A549 (cell line): Measurements from ENCODE around the gene TNP1. TPM values are rescaled to one million over a fixed set of nuclear protein-coding genes. Genes with fewer than 3 reads are reported as not detected.

ENCODE experiments used
- ATAC-seq, 2 experiments: fragments of 200-7000 bp in 1 of 2; fragments of >200 bp in 1 of 2; cut with Nextera tagmentation in 1 of 2; cut with Tn5 transposase in 1 of 2; 3 replicates each; pipeline versions ENCODE4 v1.8.0 to v1.9.1; 2018 to 2020; ENCODE audit warnings: mild to moderate bottlenecking in 1 of 2, moderate library complexity in 1 of 2
- CTCF ChIA-PET: fragments of 300-600 bp; sonication (Branson Sonifier 250); formaldehyde crosslinking; extraction: SDS; loops from one replicate; lab custom pipeline; 2021; ENCODE audit warnings: antibody characterized with exemption, inconsistent platforms; lab: Yijun Ruan, JAX
- POLR2A ChIA-PET: fragments of 350-600 bp; formaldehyde crosslinking; extraction: SDS; loops from one replicate; lab custom pipeline; 2021; ENCODE audit warnings: antibody characterized with exemption, inconsistent platforms; lab: Yijun Ruan, JAX
- DNase-seq, 2 experiments: peaks; one replicate each; pipeline versions ENCODE4 v3.0.0 to v3.0.0-alpha.2; 2011 to 2016; ENCODE audit warnings: low read depth in 1 of 2, low spot score in 1 of 2
- FAIRE-seq: peaks from 2 replicates; lab custom pipeline; 2011; peaks lifted over from hg19 to GRCh38; lab: Jason Lieb, UNC
- H3K27ac ChIP-seq, 2 experiments: fragments of >200 bp; sonication (Bioruptor Twin); formaldehyde crosslinking; 3 replicates each; pipeline ENCODE4 v1.5.1; 2016 to 2017
- H3K4me1 ChIP-seq: fragments of >200 bp; sonication (Bioruptor Twin); formaldehyde crosslinking; 3 replicates; pipeline ENCODE4 v1.6.1; 2016
- H3K4me2 ChIP-seq: fragments of >200 bp; sonication (Bioruptor Twin); formaldehyde crosslinking; 3 replicates; pipeline ENCODE4 v1.6.1; 2016
- H3K4me3 ChIP-seq: fragments of >200 bp; sonication (Bioruptor Twin); formaldehyde crosslinking; 3 replicates; pipeline ENCODE4 v1.5.1; 2016
- H3K9me3 ChIP-seq: fragments of >200 bp; sonication (Bioruptor Twin); formaldehyde crosslinking; 3 replicates; pipeline ENCODE4 v1.6.1; 2016
- ATOH8 ChIP-seq: fragments of 250-450 bp; sonication (Bioruptor Pico); IDR thresholded peaks from 2 replicates; pipeline ENCODE4 v1.5.0; 2020; ENCODE audit warnings: low read depth, mild to moderate bottlenecking, moderate library complexity
- BCL3 ChIP-seq: fragments of >200 bp; sonication (Bioruptor Twin); formaldehyde crosslinking; IDR thresholded peaks from 3 replicates; pipeline ENCODE4 v1.6.1; 2016
- BHLHE40 ChIP-seq: IDR thresholded peaks from 2 replicates; pipeline ENCODE4 v1.6.1; 2012; ENCODE audit warnings: low read depth, low read length, inconsistent platforms
- CBX2 ChIP-seq: fragments of 200-600 bp; sonication (generic); IDR thresholded peaks from 2 replicates; pipeline ENCODE4 v1.6.1; 2016; ENCODE audit warnings: low read depth, mild to moderate bottlenecking, borderline replicate concordance
- CBX8 ChIP-seq: fragments of 200-600 bp; sonication (generic); IDR thresholded peaks from 2 replicates; pipeline ENCODE4 v1.6.1; 2016
- CHD2 ChIP-seq: fragments of 150-350 bp; IDR thresholded peaks from 2 replicates; pipeline ENCODE4 v1.6.1; 2014; ENCODE audit warnings: low read length; ENCODE audit not compliant: partially characterized antibody
- E2F6 ChIP-seq: IDR thresholded peaks from 2 replicates; pipeline ENCODE4 v1.6.1; 2012; ENCODE audit warnings: low read depth, borderline replicate concordance
- EHF ChIP-seq: fragments of 250-450 bp; sonication (Bioruptor Pico); IDR thresholded peaks from 2 replicates; pipeline ENCODE4 v1.5.0; 2020; ENCODE audit warnings: mild to moderate bottlenecking
- EHMT2 ChIP-seq: fragments of 200-600 bp; sonication (generic); IDR thresholded peaks from 2 replicates; pipeline ENCODE4 v1.6.1; 2016; ENCODE audit warnings: antibody characterized with exemption, low read depth, mild to moderate bottlenecking, moderate library complexity
- EP300 ChIP-seq, 2 experiments: fragments of >200 bp; sonication (Bioruptor Twin); formaldehyde crosslinking; IDR thresholded peaks; 2 replicates in 1 of 2; 3 replicates in 1 of 2; pipeline ENCODE4 v1.6.1; 2016 to 2017
- ESRRA ChIP-seq: fragments of 150-350 bp; IDR thresholded peaks from 2 replicates; pipeline ENCODE4 v1.6.1; 2014; ENCODE audit warnings: mild to moderate bottlenecking, low read length, borderline replicate concordance
- FOSB ChIP-seq: fragments of 250-450 bp; sonication (Bioruptor Pico); IDR thresholded peaks from 2 replicates; pipeline ENCODE4 v1.5.0; 2020; ENCODE audit warnings: mild to moderate bottlenecking, moderate library complexity
- HES2 ChIP-seq: fragments of >200 bp; sonication (Bioruptor Twin); formaldehyde crosslinking; IDR thresholded peaks from 2 replicates; pipeline ENCODE4 v1.6.1; 2016
- HOXA7 ChIP-seq: fragments of 250-450 bp; sonication (Bioruptor Pico); IDR thresholded peaks from 2 replicates; pipeline ENCODE4 v1.5.0; 2020; ENCODE audit warnings: mild to moderate bottlenecking, moderate library complexity
- JUNB ChIP-seq: fragments of >200 bp; sonication (Bioruptor Twin); formaldehyde crosslinking; IDR thresholded peaks from 2 replicates; pipeline ENCODE4 v1.6.1; 2016
- MAX ChIP-seq: IDR thresholded peaks from 2 replicates; pipeline ENCODE4 v1.6.1; 2012
- MAZ ChIP-seq: fragments of 150-350 bp; IDR thresholded peaks from 2 replicates; pipeline ENCODE4 v1.6.1; 2014; ENCODE audit warnings: antibody characterized with exemption, low read depth, low read length, borderline replicate concordance
- MYC ChIP-seq: IDR thresholded peaks from 2 replicates; pipeline ENCODE4 v1.6.1; 2012; ENCODE audit warnings: mild to moderate bottlenecking, inconsistent platforms, low read length, improper control_type of control experiment, borderline replicate concordance
- NFE2L2 ChIP-seq: fragments of 150-350 bp; conservative IDR thresholded peaks from 2 replicates; pipeline ENCODE4 v1.6.1; 2014; ENCODE audit warnings: low read length
- NR3C1 ChIP-seq: fragments of >200 bp; sonication (Bioruptor Twin); formaldehyde crosslinking; IDR thresholded peaks from 3 replicates; pipeline ENCODE4 v1.6.1; 2017
- PBX3 ChIP-seq: IDR thresholded peaks from 2 replicates; pipeline ENCODE4 v1.6.1; 2012
- RAD21 ChIP-seq, 2 experiments: fragments of >200 bp in 1 of 2; sonication (Bioruptor Twin) in 1 of 2; formaldehyde crosslinking in 1 of 2; IDR thresholded peaks in 1 of 2; conservative IDR thresholded peaks in 1 of 2; 2 replicates in 1 of 2; 3 replicates in 1 of 2; pipeline ENCODE4 v1.6.1; 2012 to 2018; ENCODE audit warnings: inconsistent platforms in 1 of 2
- RARB ChIP-seq: fragments of 250-450 bp; sonication (Bioruptor Pico); IDR thresholded peaks from 2 replicates; pipeline ENCODE4 v1.8.0; 2021; ENCODE audit warnings: mild to moderate bottlenecking, moderate library complexity
- RNF2 ChIP-seq: fragments of 200-600 bp; sonication (generic); IDR thresholded peaks from 2 replicates; pipeline ENCODE4 v1.6.1; 2016; ENCODE audit warnings: low read depth, mild to moderate bottlenecking, antibody characterized with exemption, moderate library complexity, borderline replicate concordance
- TP53 ChIP-seq: fragments of 250-450 bp; sonication (Bioruptor Pico); IDR thresholded peaks from 2 replicates; pipeline ENCODE4 v1.5.0; 2021; ENCODE audit warnings: mild to moderate bottlenecking, moderate library complexity
- USF2 ChIP-seq: fragments of 450-650 bp; IDR thresholded peaks from 2 replicates; pipeline ENCODE4 v1.6.1; 2014; ENCODE audit warnings: antibody characterized with exemption
- ZC3H11A ChIP-seq: fragments of 450-650 bp; IDR thresholded peaks from 2 replicates; pipeline ENCODE4 v1.6.1; 2014; ENCODE audit warnings: antibody characterized with exemption, mild to moderate bottlenecking
- ZFP36 ChIP-seq: fragments of 450-650 bp; IDR thresholded peaks from 2 replicates; pipeline ENCODE4 v1.6.1; 2014; ENCODE audit warnings: borderline replicate concordance; ENCODE audit not compliant: partially characterized antibody
- ZNF302 ChIP-seq: fragments of 250-450 bp; sonication (Bioruptor Pico); IDR thresholded peaks from 2 replicates; pipeline ENCODE4 v1.9.0; 2021; ENCODE audit warnings: inconsistent platforms, mild to moderate bottlenecking, moderate library complexity
- ZSCAN20 ChIP-seq: fragments of 250-450 bp; sonication (Bioruptor Pico); IDR thresholded peaks from 2 replicates; pipeline ENCODE4 v1.8.0; 2022; ENCODE audit warnings: mild to moderate bottlenecking, moderate library complexity
- WGBS: methylation state at CpG from one replicate; pipeline ENCODE4 v1.1.6; 2017; ENCODE audit errors: missing lambda C conversion rate; 5-methylcytosine and 5-hydroxymethylcytosine counted together
- polyA plus RNA-seq, 4 experiments: library from polyadenylated mRNA; depleted of rRNA in 3 of 4; stranded (reverse); fragments of >200 nt; fragmentation: RNase III in 1 of 4; extraction: RNeasy Plus Mini Kit Qiagen cat#74134 plus additional on column Dnase treatment in 1 of 4; gene quantifications; 2 replicates in 3 of 4; 3 replicates in 1 of 4; pipeline ENCODE4 v1.2.3, GENCODE V29; 2011 to 2017

The TNP1 gene
- polyA plus RNA-seq, 2 of the 4 experiments (the other 2 are of a cell fraction): not detected

- WGBS: 85% methylated on average over 11 of the region's 32 CpGs
- ATAC-seq (no peak), DNase-seq (no peak), FAIRE-seq (no peak)
- ChIA-PET POLR2A (no interaction called here), CTCF (no interaction called here)
- no peaks in the 10 kb centered on the region for H3K4me1 ChIP-seq
- no peaks in the 10 kb centered on the region for H3K9me3 ChIP-seq
- TF ChIP-seq EHF (CRISPR knock-in tag): no peak
- TF ChIP-seq MYC: no peak
- no peak for TF ChIP-seq PBX3
- no peak for TF ChIP-seq CHD2
- TF ChIP-seq BCL3: no peak
- no peak for TF ChIP-seq NFE2L2
- no peak for TF ChIP-seq ESRRA
- TF ChIP-seq RNF2: no peak
- TF ChIP-seq ZSCAN20: no peak
- no peak for TF ChIP-seq ZC3H11A
- no peak for TF ChIP-seq ZFP36
- TF ChIP-seq USF2: no peak
- TF ChIP-seq JUNB: no peak
- no peak for TF ChIP-seq EHMT2
- TF ChIP-seq TP53 (CRISPR knock-in tag): no peak
- H3K4me2 ChIP-seq: no peak overlapping the region
- no peak overlapping the region for H3K4me3 ChIP-seq
- H3K27ac ChIP-seq: no peak overlapping the region
Observed at GRCh38 chr2:216885117-216885553, 25.3 kb upstream of the TNP1 start.

GRCh38 chr2:216884347-216884746 is 24.5 kb upstream of the TNP1 start:
- 83% methylated on average over 2 of the region's 2 CpGs for WGBS
- Histone ChIP-seq H3K4me1 (no peaks in the 10 kb centered on the region), H3K4me2 (no peak overlapping the region), H3K4me3 (no peak overlapping the region), H3K9me3 (no peaks in the 10 kb centered on the region), H3K27ac (no peak overlapping the region)
- ChIA-PET POLR2A (no interaction called here), CTCF (no interaction called here)
- TF ChIP-seq RNF2 (no peak), MAX (no peak), ATOH8 (CRISPR knock-in tag) (no peak), FOSB (CRISPR knock-in tag) (no peak), CBX8 (no peak), RARB (CRISPR knock-in tag) (no peak), RAD21 (conservative IDR thresholded peaks at IDR 0.05 in 1 of 2, IDR thresholded peaks at IDR 0.05 in 1 of 2) (no peak), BHLHE40 (no peak), ESRRA (no peak), NR3C1 (no peak), EHF (CRISPR knock-in tag) (no peak), E2F6 (no peak), HOXA7 (CRISPR knock-in tag) (no peak), ZNF302 (CRISPR knock-in tag) (no peak), JUNB (no peak), EP300 (IDR thresholded peaks at IDR 0.05) (no peak), CBX2 (no peak), MAZ (no peak), HES2 (no peak)
- FAIRE-seq (no peak), DNase-seq (no peak), ATAC-seq (no peak)
